GM12892 (cell line): ENCODE measurements around the gene BLTP1.

Source experiments
- POLR2A ChIP-seq: IDR thresholded peaks from 2 replicates; pipeline ENCODE4 v1.6.1; 2011; ENCODE audit warnings: low read depth, low read length, control low read depth
- POLR2AphosphoS5 ChIP-seq: IDR thresholded peaks from 2 replicates; pipeline ENCODE4 v1.6.1; 2011; ENCODE audit warnings: low read depth, low read length, control low read depth
- TAF1 ChIP-seq: IDR thresholded peaks from 2 replicates; pipeline ENCODE4 v1.6.1; 2011; ENCODE audit warnings: low read depth, mild to moderate bottlenecking, control low read depth, low read length, borderline replicate concordance

DNA sequence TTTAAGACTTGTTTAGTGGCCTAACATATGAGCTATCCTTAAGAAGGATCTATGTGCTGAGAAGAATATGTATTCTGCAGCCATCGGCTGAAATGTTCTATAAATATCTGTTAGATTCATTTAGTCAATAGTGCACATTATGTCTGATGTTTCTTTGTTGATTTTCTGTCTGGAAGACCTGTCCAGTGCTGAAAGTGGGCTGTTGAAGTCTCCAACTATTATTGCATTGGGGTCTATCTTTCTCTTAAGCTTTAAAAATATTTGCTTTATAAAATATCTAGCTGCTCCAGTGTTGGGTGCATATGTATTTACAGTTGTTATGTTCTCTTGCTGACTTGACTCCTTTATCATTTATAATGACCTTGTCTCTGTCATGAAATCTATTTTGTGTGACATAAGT, 9.4 kb upstream of the BLTP1 start:
- TF ChIP-seq POLR2AphosphoS5 (no peak), POLR2A (no peak), TAF1 (no peak)
